Fibroblast of lung (primary cell): ENCODE results near the gene CDKN2B-AS1. TPM values are rescaled to one million over a fixed set of nuclear protein-coding genes. Genes with fewer than 3 reads are reported as not detected.
A peak's percentile ranks its signal among the peaks of the same experiment; 100 is the strongest.

ENCODE experiments used
- DNase-seq, 2 donors: peaks; one replicate each; pipeline versions ENCODE4 v3.0.0 to v3.0.0-alpha.2; 2010; ENCODE audit warnings: low read depth in 2 of 2
- H2AFZ ChIP-seq: 2 replicates; pipeline ENCODE4 v1.5.1; 2012; ENCODE audit warnings: low read length, control low read depth, inconsistent platforms
- H3K27ac ChIP-seq: 2 replicates; pipeline ENCODE4 v1.5.1; 2011; ENCODE audit warnings: low read length, control low read depth; ENCODE audit not compliant: insufficient read depth
- H3K27me3 ChIP-seq: 2 replicates; pipeline ENCODE4 v1.5.1; 2011; ENCODE audit warnings: mild to moderate bottlenecking, low read length; ENCODE audit not compliant: control insufficient read depth, insufficient read depth
- H3K36me3 ChIP-seq: 2 replicates; pipeline ENCODE4 v1.5.1; 2011; ENCODE audit warnings: low read length; ENCODE audit not compliant: control insufficient read depth, insufficient read depth
- H3K4me1 ChIP-seq: 2 replicates; pipeline ENCODE4 v1.5.1; 2011; ENCODE audit warnings: low read length; ENCODE audit not compliant: control insufficient read depth, insufficient read depth; ENCODE audit errors: extremely low read depth
- H3K4me2 ChIP-seq: 2 replicates; pipeline ENCODE4 v1.5.1; 2011; ENCODE audit warnings: low read length, control low read depth; ENCODE audit not compliant: insufficient read depth; ENCODE audit errors: extremely low read depth
- H3K4me3 ChIP-seq, 4 experiments: fragments of 200-600 bp in 1 of 4; sonication (generic) in 1 of 4; replicated peaks in 1 of 4; 2 replicates each; pipeline ENCODE4 v1.5.1; 2011 to 2016; ENCODE audit warnings: low read length in 4 of 4, low read depth in 3 of 4, mild to moderate bottlenecking in 3 of 4, control low read depth in 2 of 4, inconsistent platforms in 1 of 4, mixed read lengths in 1 of 4; ENCODE audit not compliant: insufficient read depth in 1 of 4; ENCODE audit errors: control extremely low read depth in 1 of 4
- H3K79me2 ChIP-seq: 2 replicates; pipeline ENCODE4 v1.5.1; 2012; ENCODE audit warnings: mild to moderate bottlenecking, low read length, inconsistent platforms; ENCODE audit not compliant: control insufficient read depth, insufficient read depth
- H3K9ac ChIP-seq: 2 replicates; pipeline ENCODE4 v1.5.1; 2011; ENCODE audit warnings: mild to moderate bottlenecking, low read length, control low read depth; ENCODE audit not compliant: insufficient read depth
- H3K9me3 ChIP-seq: 2 replicates; pipeline ENCODE4 v1.5.1; 2012; ENCODE audit warnings: low read depth, low read length; ENCODE audit not compliant: control insufficient read depth, insufficient read depth
- H4K20me1 ChIP-seq: 2 replicates; pipeline ENCODE4 v1.5.1; 2011; ENCODE audit warnings: low read length; ENCODE audit not compliant: control insufficient read depth, insufficient read depth; ENCODE audit errors: extremely low read depth
- CTCF ChIP-seq, 2 donors: IDR thresholded peaks in 1 of 2; conservative IDR thresholded peaks in 1 of 2; 1 replicate in 1 of 2; 2 replicates in 1 of 2; pipeline ENCODE4 v1.5.1; 2011 to 2012; ENCODE audit warnings: low read length in 2 of 2, control low read depth in 1 of 2, inconsistent platforms in 1 of 2, low read depth in 1 of 2, mild to moderate bottlenecking in 1 of 2
- EZH2 ChIP-seq: IDR thresholded peaks from 2 replicates; pipeline ENCODE4 v1.5.1; 2012; ENCODE audit warnings: low read length, control low read depth, mild to moderate bottlenecking; ENCODE audit errors: missing control alignments
- polyA plus RNA-seq, 2 donors: library from polyadenylated mRNA; depleted of rRNA in 1 of 2; stranded (reverse) in 1 of 2; unstranded in 1 of 2; fragments of >200 nt; gene quantifications; 2 replicates each; pipeline ENCODE4 v1.2.1, GENCODE V29; 2011 to 2012; ENCODE audit warnings: missing spikeins in 1 of 2
- total RNA-seq: library from RNA; depleted of rRNA; stranded (reverse); fragments of >200 nt; gene quantifications from 2 replicates; pipeline ENCODE4 v1.2.1, GENCODE V29; 2014

Gene CDKN2B-AS1
- total and polyA plus RNA-seq, 2 donors (not counting 1 experiment from before 2014, with no cell fraction given), result 1.1 to 7.6 TPM

- Histone ChIP-seq H3K27me3 (no peaks in the 10 kb centered on the region), H3K4me1 (peaks cover 7% of the 10 kb centered on the region), H2AFZ (no peak overlapping the region), H3K79me2 (no peaks in the 10 kb centered on the region), H3K36me3 (no peaks in the 10 kb centered on the region), H3K4me3 (no peak overlapping the region), H3K9me3 (no peaks in the 10 kb centered on the region), H3K27ac (no peak overlapping the region), H3K4me2 (no peak overlapping the region), H3K9ac (no peak overlapping the region), H4K20me1 (no peaks in the 10 kb centered on the region)
- TF ChIP-seq EZH2 (no peak), CTCF (conservative IDR thresholded peaks at IDR 0.05 in 1 of 2, IDR thresholded peaks at IDR 0.05 in 1 of 2; ENCODE audit: low read depth in 1 of 2, low read length in 2 of 2) (no peak)
- DNase-seq, result no peak
Observed at GRCh38 chr9:22159586-22159985, 165.0 kb downstream of the CDKN2B-AS1 start.

DNA sequence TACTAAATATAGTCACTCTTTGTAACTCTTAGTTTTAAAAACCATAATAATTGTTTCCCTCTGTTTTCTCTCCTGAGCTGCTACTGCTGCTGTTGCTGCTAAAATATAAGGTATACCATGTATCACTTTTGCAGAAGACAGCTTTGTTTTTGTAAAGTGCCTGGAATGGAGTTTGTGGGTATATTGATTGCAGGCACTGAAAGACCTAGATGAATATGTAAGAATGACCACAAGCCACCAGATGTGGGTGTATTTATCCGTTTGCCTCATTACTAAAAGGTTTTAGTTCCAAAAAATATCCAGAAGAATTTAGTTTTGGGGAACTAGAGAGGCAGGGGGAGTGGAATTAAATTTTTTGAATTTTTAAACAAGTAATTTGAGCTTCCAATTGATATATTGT, 165.6 kb downstream of the CDKN2B-AS1 start:
- Histone ChIP-seq H2AFZ (no peak overlapping the region), H3K4me1 (peaks cover 9% of the 10 kb centered on the region), H3K36me3 (no peaks in the 10 kb centered on the region), H3K79me2 (no peaks in the 10 kb centered on the region), H3K27me3 (no peaks in the 10 kb centered on the region), H3K27ac (no peak overlapping the region), H3K4me3 (no peak overlapping the region), H3K4me2 (no peak overlapping the region), H3K9me3 (no peaks in the 10 kb centered on the region), H3K9ac (no peak overlapping the region), H4K20me1 (no peaks in the 10 kb centered on the region)
- no peak for TF ChIP-seq CTCF (conservative IDR thresholded peaks at IDR 0.05 in 1 of 2, IDR thresholded peaks at IDR 0.05 in 1 of 2; ENCODE audit: low read depth in 1 of 2, low read length in 2 of 2)
- no peak for TF ChIP-seq EZH2
- peak in 1 of 2 donors; percentile 92 for DNase-seq

DNA sequence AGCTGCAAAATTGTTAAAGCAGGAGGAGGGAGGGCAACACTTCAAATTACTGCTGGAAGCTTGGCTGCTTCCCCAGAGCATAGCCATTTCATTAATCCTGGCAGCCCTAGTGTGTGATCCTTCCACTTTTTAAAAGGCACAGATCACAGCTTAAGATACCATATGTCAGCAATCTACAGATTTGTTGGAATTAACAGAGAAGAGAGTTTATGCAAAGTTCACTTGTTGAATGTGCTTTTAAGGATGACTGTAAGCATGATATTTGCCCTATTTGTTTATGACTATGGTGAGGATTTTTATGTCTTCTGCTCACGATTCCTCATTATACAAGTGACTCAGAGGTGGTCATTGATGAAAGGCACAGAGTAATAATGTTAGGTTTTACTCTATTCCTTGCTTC, 170.6 kb downstream of the CDKN2B-AS1 start:
- TF ChIP-seq CTCF (conservative IDR thresholded peaks at IDR 0.05 in 1 of 2, IDR thresholded peaks at IDR 0.05 in 1 of 2; ENCODE audit: low read depth in 1 of 2, low read length in 2 of 2) (no peak), EZH2 (no peak)

More for the DNA sequence above, 170.6 kb downstream of the CDKN2B-AS1 start:
- no peak overlapping the region for H2AFZ ChIP-seq
- no peaks in the 10 kb centered on the region for H3K9me3 ChIP-seq
- peak overlapping the region; percentile 35 for H3K4me2 ChIP-seq
- H3K27me3 ChIP-seq, result no peaks in the 10 kb centered on the region
- no peaks in the 10 kb centered on the region for H3K79me2 ChIP-seq
- H3K4me3 ChIP-seq, result no peak overlapping the region
- peak in 1 of 2 donors; percentile 60 for DNase-seq
- no peaks in the 10 kb centered on the region for H4K20me1 ChIP-seq
- no peak overlapping the region for H3K9ac ChIP-seq
- no peak overlapping the region for H3K27ac ChIP-seq
- peaks cover 5% of the 10 kb centered on the region for H3K4me1 ChIP-seq
- no peaks in the 10 kb centered on the region for H3K36me3 ChIP-seq
